IMR-90 (cell line): ENCODE measurements around the gene B3GAT1. TPM values are rescaled to one million over a fixed set of nuclear protein-coding genes. Genes with fewer than 3 reads are reported as not detected.

ENCODE experiments used
- ATAC-seq: fragments of 200-7000 bp; cut with Tn5 transposase; 2 replicates; pipeline ENCODE4 v1.9.1; 2020; ENCODE audit warnings: low read depth, mild to moderate bottlenecking, moderate library complexity
- BruUV-seq: library from RNA; stranded (reverse); fragments of 400-500 nt; replicated peaks from 2 replicates; lab custom pipeline; 2021; lab: Mats Ljungman, UMichigan
- CTCF ChIA-PET: fragments of 300-600 bp; formaldehyde crosslinking; extraction: SDS; loops from one replicate; lab custom pipeline; 2021; ENCODE audit warnings: antibody characterized with exemption; lab: Yijun Ruan, JAX
- POLR2A ChIA-PET: fragments of 300-600 bp; sonication (Branson Sonifier 250); formaldehyde crosslinking; loops from one replicate; lab custom pipeline; 2022; ENCODE audit warnings: antibody characterized with exemption; ENCODE audit not compliant: unreplicated experiment; lab: Charles Lee
- DNase-seq: peaks from one replicate; pipeline ENCODE4 v3.0.0; 2013
- H2AFZ ChIP-seq: replicated peaks from 2 replicates; pipeline ENCODE3; 2013; ENCODE audit warnings: low read length, mild to moderate bottlenecking; ENCODE audit not compliant: poor library complexity
- H2AK5ac ChIP-seq: 2 replicates; pipeline ENCODE4 v1.6.1; 2013; ENCODE audit warnings: low read depth, low read length, inconsistent platforms
- H2AK9ac ChIP-seq: replicated peaks from 2 replicates; pipeline ENCODE3; 2013; ENCODE audit warnings: mild to moderate bottlenecking, low read depth, low read length, moderate library complexity; ENCODE audit not compliant: poor library complexity
- H2BK120ac ChIP-seq: 2 replicates; pipeline ENCODE4 v1.6.1; 2013; ENCODE audit warnings: low read depth, low read length, inconsistent platforms
- H2BK15ac ChIP-seq: 3 replicates; pipeline ENCODE4 v1.6.1; 2013; ENCODE audit warnings: low read depth, low read length, inconsistent platforms
- H2BK20ac ChIP-seq: 2 replicates; pipeline ENCODE4 v1.6.1; 2013; ENCODE audit warnings: low read depth, mild to moderate bottlenecking, inconsistent platforms, low read length, moderate library complexity
- H2BK5ac ChIP-seq: 2 replicates; pipeline ENCODE4 v1.6.1; 2013; ENCODE audit warnings: mild to moderate bottlenecking, low read depth, low read length, inconsistent platforms; ENCODE audit not compliant: poor library complexity, severe bottlenecking
- H3K14ac ChIP-seq: replicated peaks from 2 replicates; pipeline ENCODE4 v1.6.1; 2013; ENCODE audit warnings: low read depth, low read length, inconsistent platforms
- H3K18ac ChIP-seq: 2 replicates; pipeline ENCODE4 v1.6.1; 2013; ENCODE audit warnings: low read depth, low read length, control low read depth
- H3K23ac ChIP-seq: 2 replicates; pipeline ENCODE4 v1.6.1; 2013; ENCODE audit warnings: low read depth, low read length, inconsistent platforms
- H3K27ac ChIP-seq: 2 replicates; pipeline ENCODE4 v1.5.1; 2013; ENCODE audit warnings: mild to moderate bottlenecking, control low read depth, low read length; ENCODE audit not compliant: insufficient read depth
- H3K27me3 ChIP-seq: 2 replicates; pipeline ENCODE4 v1.6.1; 2013; ENCODE audit warnings: low read length; ENCODE audit not compliant: control insufficient read depth, insufficient read depth
- H3K36me3 ChIP-seq: 2 replicates; pipeline ENCODE4 v1.6.1; 2013; ENCODE audit warnings: low read length, mixed read lengths; ENCODE audit not compliant: control insufficient read depth, insufficient read depth
- H3K4ac ChIP-seq: 2 replicates; pipeline ENCODE4 v1.6.1; 2013; ENCODE audit warnings: low read depth, low read length, inconsistent platforms
- H3K4me1 ChIP-seq: 2 replicates; pipeline ENCODE4 v1.6.1; 2013; ENCODE audit warnings: low read length, mixed read lengths; ENCODE audit not compliant: control insufficient read depth, insufficient read depth
- H3K4me2 ChIP-seq: 2 replicates; pipeline ENCODE4 v1.6.1; 2013; ENCODE audit warnings: low read depth, mild to moderate bottlenecking, control low read depth, low read length, moderate library complexity
- H3K4me3 ChIP-seq: 2 replicates; pipeline ENCODE4 v1.5.1; 2013; ENCODE audit warnings: low read depth, mild to moderate bottlenecking, control low read depth, low read length, moderate library complexity; ENCODE audit not compliant: insufficient read depth
- H3K56ac ChIP-seq: 2 replicates; pipeline ENCODE4 v1.6.1; 2013; ENCODE audit warnings: low read length, inconsistent platforms; ENCODE audit not compliant: insufficient read depth; ENCODE audit errors: extremely low read depth
- H3K79me1 ChIP-seq, 2 experiments: 2 replicates each; pipeline ENCODE4 v1.6.1; 2013; ENCODE audit warnings: low read length in 2 of 2, inconsistent platforms in 1 of 2, low read depth in 1 of 2
- H3K9ac ChIP-seq: 2 replicates; pipeline ENCODE4 v1.6.1; 2013; ENCODE audit warnings: low read depth, low read length, control low read depth
- H3K9me1 ChIP-seq: 2 replicates; pipeline ENCODE4 v1.6.1; 2013; ENCODE audit warnings: low read length, inconsistent platforms; ENCODE audit not compliant: insufficient read depth
- H3K9me3 ChIP-seq: 2 replicates; pipeline ENCODE4 v1.6.1; 2013; ENCODE audit warnings: low read length; ENCODE audit not compliant: control insufficient read depth, insufficient read depth
- H4K20me1 ChIP-seq: 2 replicates; pipeline ENCODE4 v1.6.1; 2013; ENCODE audit warnings: low read length, inconsistent platforms; ENCODE audit not compliant: insufficient read depth
- H4K5ac ChIP-seq: 2 replicates; pipeline ENCODE4 v1.6.1; 2013; ENCODE audit warnings: mild to moderate bottlenecking, low read depth, low read length, control low read depth
- H4K8ac ChIP-seq, 2 experiments: 2 replicates each; pipeline ENCODE4 v1.6.1; 2013; ENCODE audit warnings: low read depth in 2 of 2, low read length in 2 of 2, control low read depth in 1 of 2, inconsistent platforms in 1 of 2
- H4K91ac ChIP-seq: 2 replicates; pipeline ENCODE4 v1.6.1; 2013; ENCODE audit warnings: low read depth, low read length, inconsistent platforms; ENCODE audit not compliant: insufficient read depth
- BHLHE40 ChIP-seq: fragments of 150-350 bp; IDR thresholded peaks from 2 replicates; pipeline ENCODE4 v1.6.1; 2016; ENCODE audit warnings: mild to moderate bottlenecking, low read depth, low read length
- CHD1 ChIP-seq: IDR thresholded peaks from 2 replicates; pipeline ENCODE4 v1.6.1; 2012; ENCODE audit warnings: low read depth, low read length, improper control_type of control experiment
- FOS ChIP-seq: fragments of 150-350 bp; IDR thresholded peaks from 2 replicates; pipeline ENCODE4 v1.6.1; 2016; ENCODE audit warnings: low read depth, low read length
- MAZ ChIP-seq: IDR thresholded peaks from 2 replicates; pipeline ENCODE4 v1.6.1; 2012; ENCODE audit warnings: low read depth, mild to moderate bottlenecking, low read length, improper control_type of control experiment, moderate library complexity, borderline replicate concordance
- MXI1 ChIP-seq: IDR thresholded peaks from 2 replicates; pipeline ENCODE4 v1.6.1; 2012; ENCODE audit warnings: low read depth, mild to moderate bottlenecking, low read length, moderate library complexity, borderline replicate concordance
- POLR2A ChIP-seq: IDR thresholded peaks from 2 replicates; pipeline ENCODE4 v1.6.1; 2012; ENCODE audit warnings: mild to moderate bottlenecking, low read depth, low read length
- RCOR1 ChIP-seq: IDR thresholded peaks from 2 replicates; pipeline ENCODE4 v1.6.1; 2012; ENCODE audit warnings: mild to moderate bottlenecking, low read length, improper control_type of control experiment; ENCODE audit not compliant: insufficient replicate concordance
- RFX5 ChIP-seq: IDR thresholded peaks from 2 replicates; pipeline ENCODE4 v1.8.0; 2012; ENCODE audit warnings: low read depth, mild to moderate bottlenecking, low read length, moderate library complexity
- SMC3 ChIP-seq: fragments of 150-350 bp; IDR thresholded peaks from 2 replicates; pipeline ENCODE4 v1.6.1; 2016; ENCODE audit warnings: low read depth, mild to moderate bottlenecking, antibody characterized with exemption, low read length, moderate library complexity
- WGBS, 2 experiments: methylation state at CpG; one replicate each; pipeline versions ENCODE4 v1.1.5 to v1.1.7; 2013; ENCODE audit warnings: missing lambda C conversion rate in 2 of 2; ENCODE audit not compliant: insufficient read length in 1 of 2; ENCODE audit errors: extremely low coverage in 2 of 2; 5-methylcytosine and 5-hydroxymethylcytosine counted together
- dilution Hi-C: fragments of 300-500 bp; cut with HindIII; formaldehyde crosslinking; loops from one replicate; pipeline ENCODE4 v1.14.3; 2018; ENCODE audit warnings: low sequenced_read_pairs; ENCODE audit not compliant: unreplicated experiment
- in situ Hi-C: fragments of 300-500 bp; cut with MboI; formaldehyde crosslinking; loops from 3 replicates; pipeline ENCODE4 v1.14.3; 2019; ENCODE audit warnings: low sequenced_read_pairs, inconsistent platforms, mixed read lengths
- intact Hi-C: fragments of 100-400 bp; cut with micrococcal nuclease; formaldehyde crosslinking; loops from 2 replicates; pipeline ENCODE4 v1.10.0; 2022
- polyA plus RNA-seq, 3 experiments: library from polyadenylated mRNA; depleted of rRNA; stranded (reverse); fragments of >200 nt; gene quantifications; 2 replicates each; pipeline ENCODE4 v1.2.3, GENCODE V29; 2012; ENCODE audit warnings: low replicate concordance in 1 of 3
- total RNA-seq: library from RNA; depleted of rRNA; stranded (reverse); fragments of >200 nt; gene quantifications from 2 replicates; pipeline ENCODE4 v1.2.3, GENCODE V29; 2012
- TF ChIP-seq, protein P1 (sequence below): conservative IDR thresholded peaks from 2 replicates; pipeline ENCODE4 v1.5.1; 2012; ENCODE audit warnings: mild to moderate bottlenecking, low read depth, low read length, improper control_type of control experiment
- TF ChIP-seq, protein P2 (sequence below): fragments of 150-350 bp; IDR thresholded peaks from 2 replicates; pipeline ENCODE4 v1.6.1; 2016; ENCODE audit warnings: low read depth, mild to moderate bottlenecking, low read length, moderate library complexity, borderline replicate concordance
- TF ChIP-seq, protein P3 (sequence below): fragments of 150-350 bp; IDR thresholded peaks from 2 replicates; pipeline ENCODE4 v1.6.1; 2017; ENCODE audit warnings: mild to moderate bottlenecking, antibody characterized with exemption, low read length, low read depth

Gene B3GAT1
- total and polyA plus RNA-seq, 2 of the 4 experiments (the other 2 are of a cell fraction): not detected

DNA sequence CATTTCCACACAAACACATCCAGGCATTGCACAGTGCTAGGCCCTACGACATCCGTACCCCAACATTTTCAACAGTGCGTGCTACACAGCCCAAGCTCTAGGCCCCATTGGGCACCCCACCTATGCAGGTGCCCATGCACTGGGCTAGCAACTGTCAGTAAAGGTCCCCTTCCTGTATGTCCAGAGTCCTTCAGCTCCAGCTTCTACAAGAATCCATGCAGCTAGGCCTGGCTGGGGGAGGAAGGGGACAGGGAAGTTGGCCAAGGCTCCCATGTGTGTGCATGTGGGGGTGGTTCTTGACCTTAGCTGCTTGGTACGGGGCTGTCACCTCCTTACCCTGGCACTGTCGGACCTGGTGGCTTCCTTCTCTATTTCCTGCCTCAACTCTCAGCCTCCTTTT, 1.3 kb downstream of the B3GAT1 start:
- CTCF ChIA-PET: interaction anchor here (1.3 kb wide), 1 partner anchor 9 kb away, joined by 3 read pairs; no protein-coding TSS in a partner anchor
- Histone ChIP-seq H3K4me2 (no peak overlapping the region), H2BK20ac (no peak overlapping the region), H3K9ac (no peak overlapping the region), H3K56ac (no peak overlapping the region), H4K8ac (no peak overlapping the region), H4K5ac (no peak overlapping the region), H3K79me1 (no peaks in the 10 kb centered on the region), H2BK15ac (no peak overlapping the region), H2AFZ (no peak overlapping the region), H4K91ac (no peak overlapping the region), H3K4ac (no peak overlapping the region), H3K4me3 (no peak overlapping the region), H2BK5ac (no peak overlapping the region), H2BK120ac (no peak overlapping the region), H3K4me1 (no peaks in the 10 kb centered on the region), H3K9me1 (no peaks in the 10 kb centered on the region), H3K27ac (no peak overlapping the region), H4K20me1 (no peaks in the 10 kb centered on the region), H3K14ac (no peak overlapping the region), H3K27me3 (peaks cover 29% of the 10 kb centered on the region), H3K9me3 (peaks cover 2% of the 10 kb centered on the region; the same call in 1 of the 2 replicates), H2AK5ac (no peak overlapping the region), H3K18ac (no peak overlapping the region), H3K23ac (no peak overlapping the region), H3K36me3 (no peaks in the 10 kb centered on the region), H2AK9ac (no peak overlapping the region)
- WGBS, 2 experiments: 74% methylated on average over 3 of the region's 5 CpGs; no CpG with 5 or more reads in 1 of the 2 experiments
- TF ChIP-seq, protein P1, sequence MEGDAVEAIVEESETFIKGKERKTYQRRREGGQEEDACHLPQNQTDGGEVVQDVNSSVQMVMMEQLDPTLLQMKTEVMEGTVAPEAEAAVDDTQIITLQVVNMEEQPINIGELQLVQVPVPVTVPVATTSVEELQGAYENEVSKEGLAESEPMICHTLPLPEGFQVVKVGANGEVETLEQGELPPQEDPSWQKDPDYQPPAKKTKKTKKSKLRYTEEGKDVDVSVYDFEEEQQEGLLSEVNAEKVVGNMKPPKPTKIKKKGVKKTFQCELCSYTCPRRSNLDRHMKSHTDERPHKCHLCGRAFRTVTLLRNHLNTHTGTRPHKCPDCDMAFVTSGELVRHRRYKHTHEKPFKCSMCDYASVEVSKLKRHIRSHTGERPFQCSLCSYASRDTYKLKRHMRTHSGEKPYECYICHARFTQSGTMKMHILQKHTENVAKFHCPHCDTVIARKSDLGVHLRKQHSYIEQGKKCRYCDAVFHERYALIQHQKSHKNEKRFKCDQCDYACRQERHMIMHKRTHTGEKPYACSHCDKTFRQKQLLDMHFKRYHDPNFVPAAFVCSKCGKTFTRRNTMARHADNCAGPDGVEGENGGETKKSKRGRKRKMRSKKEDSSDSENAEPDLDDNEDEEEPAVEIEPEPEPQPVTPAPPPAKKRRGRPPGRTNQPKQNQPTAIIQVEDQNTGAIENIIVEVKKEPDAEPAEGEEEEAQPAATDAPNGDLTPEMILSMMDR: no peak
- TF ChIP-seq FOS (no peak), CHD1 (no peak), BHLHE40 (no peak), MAZ (no peak), MXI1 (no peak), RFX5 (no peak), POLR2A (no peak), SMC3 (no peak), RCOR1 (no peak)
- TF ChIP-seq, protein P2, sequence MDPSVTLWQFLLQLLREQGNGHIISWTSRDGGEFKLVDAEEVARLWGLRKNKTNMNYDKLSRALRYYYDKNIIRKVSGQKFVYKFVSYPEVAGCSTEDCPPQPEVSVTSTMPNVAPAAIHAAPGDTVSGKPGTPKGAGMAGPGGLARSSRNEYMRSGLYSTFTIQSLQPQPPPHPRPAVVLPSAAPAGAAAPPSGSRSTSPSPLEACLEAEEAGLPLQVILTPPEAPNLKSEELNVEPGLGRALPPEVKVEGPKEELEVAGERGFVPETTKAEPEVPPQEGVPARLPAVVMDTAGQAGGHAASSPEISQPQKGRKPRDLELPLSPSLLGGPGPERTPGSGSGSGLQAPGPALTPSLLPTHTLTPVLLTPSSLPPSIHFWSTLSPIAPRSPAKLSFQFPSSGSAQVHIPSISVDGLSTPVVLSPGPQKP: no peak
- TF ChIP-seq, protein P3, sequence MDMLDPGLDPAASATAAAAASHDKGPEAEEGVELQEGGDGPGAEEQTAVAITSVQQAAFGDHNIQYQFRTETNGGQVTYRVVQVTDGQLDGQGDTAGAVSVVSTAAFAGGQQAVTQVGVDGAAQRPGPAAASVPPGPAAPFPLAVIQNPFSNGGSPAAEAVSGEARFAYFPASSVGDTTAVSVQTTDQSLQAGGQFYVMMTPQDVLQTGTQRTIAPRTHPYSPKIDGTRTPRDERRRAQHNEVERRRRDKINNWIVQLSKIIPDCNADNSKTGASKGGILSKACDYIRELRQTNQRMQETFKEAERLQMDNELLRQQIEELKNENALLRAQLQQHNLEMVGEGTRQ: no peak
- no TSS peak for BruUV-seq
- POLR2A ChIA-PET: no interaction called here
- intact Hi-C loops (no loop called here), dilution Hi-C loops (no loop called here), in situ Hi-C loops (no loop called here)
- no peak for ATAC-seq
- DNase-seq: no peak
